HG02623 (cell line): ENCODE data around the gene TTC14.

Source experiments
- ATAC-seq: cut with Tn5 transposase; IDR thresholded peaks from one replicate; pipeline ENCODE4 v1.9.1; 2021; ENCODE audit warnings: moderate library complexity; ENCODE audit not compliant: unreplicated experiment

Gene TTC14

GRCh38 chr3:180626844-180627243 is 24.9 kb downstream of the TTC14 start:
- peak; percentile 97 for ATAC-seq

GRCh38 chr3:180630371-180630770 is 28.4 kb downstream of the TTC14 start:
- ATAC-seq: no peak

- ATAC-seq: no peak
These were observed 29.4 kb downstream of the TTC14 start for GRCh38 chr3:180631317-180631716.

DNA sequence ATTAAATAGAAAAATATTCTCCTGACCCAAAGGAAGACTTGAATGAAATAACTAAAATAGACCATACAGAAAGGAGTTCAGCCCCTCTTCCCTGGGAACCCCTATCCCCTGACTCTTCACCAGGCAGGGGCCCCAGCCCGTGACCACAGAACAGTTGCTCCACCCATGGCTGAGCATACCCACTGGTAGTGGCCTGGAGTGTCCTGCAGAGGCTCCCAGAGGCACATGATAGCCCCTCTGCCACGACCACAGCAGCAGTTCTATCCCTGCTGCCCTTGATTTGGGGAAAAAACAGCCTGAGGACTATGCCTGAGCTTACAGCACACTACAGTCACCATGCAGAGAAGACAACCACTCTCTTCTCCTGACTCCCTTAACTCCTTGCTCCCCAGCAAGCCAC is 31.8 kb downstream of the TTC14 start:
- no peak for ATAC-seq

DNA sequence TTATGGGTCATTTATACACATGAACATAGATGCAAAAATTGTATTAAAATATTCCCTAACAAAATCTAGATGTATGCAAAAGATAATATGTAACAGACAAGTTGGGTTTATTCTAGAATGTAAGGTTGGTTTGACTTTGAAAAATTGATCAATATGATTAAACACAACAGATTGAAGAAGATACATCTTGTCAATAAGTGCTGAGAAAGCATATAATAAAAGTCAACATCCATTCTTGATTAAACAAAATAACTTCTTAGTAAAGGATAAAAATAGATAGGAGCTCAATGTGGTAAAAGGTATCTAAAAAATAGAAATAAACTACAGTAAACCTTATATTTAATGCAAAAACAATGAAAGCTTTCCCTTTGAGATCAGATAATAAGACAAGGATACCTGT is 39.0 kb downstream of the TTC14 start:
- no peak for ATAC-seq

DNA sequence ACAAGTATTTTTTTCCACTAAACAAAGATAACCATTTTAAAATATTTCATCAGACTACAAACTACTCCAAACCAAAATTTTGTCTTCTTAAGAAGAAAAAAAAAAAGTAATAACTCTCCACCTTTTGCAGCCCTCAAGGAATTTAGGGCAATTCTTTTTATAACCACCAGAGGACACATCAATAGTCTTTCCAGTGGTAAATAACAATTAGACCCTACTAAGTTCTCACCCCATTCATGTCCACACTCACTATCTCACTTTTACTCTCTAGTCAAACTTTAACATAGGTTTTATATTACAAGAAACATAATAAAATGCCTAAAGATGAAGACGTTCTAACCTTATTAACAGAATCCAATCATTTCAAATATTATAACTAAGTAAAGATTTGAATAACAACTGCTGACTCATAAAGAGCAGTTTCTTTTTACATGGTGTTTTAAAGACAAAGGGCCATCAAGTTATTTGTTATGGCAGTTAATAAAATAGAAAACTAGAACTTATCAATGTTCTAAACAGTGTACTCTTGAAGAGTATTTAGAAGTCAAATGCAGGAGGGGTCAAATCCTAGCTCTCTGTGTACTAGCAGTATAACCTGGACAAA is 44.3 kb downstream of the TTC14 start:
- ATAC-seq: peak; percentile 58

DNA sequence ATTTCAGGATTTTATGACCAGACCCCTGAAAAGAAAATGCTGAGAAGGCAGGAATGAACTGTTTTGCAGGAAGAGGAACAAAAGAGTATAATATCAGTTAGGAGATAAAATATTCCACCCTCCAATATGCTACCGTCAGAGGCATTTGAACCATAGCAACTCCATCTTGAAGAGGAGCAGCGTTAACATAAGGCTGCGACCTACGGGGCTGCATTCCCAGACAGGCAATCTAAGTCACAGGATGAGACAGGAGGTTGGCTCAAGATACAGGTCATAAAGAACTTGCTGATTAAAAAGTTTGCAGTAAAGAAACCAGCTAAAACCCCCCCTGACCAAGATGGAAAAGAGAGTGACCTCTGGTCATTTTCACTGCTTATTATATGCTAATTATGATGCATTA is 54.4 kb downstream of the TTC14 start:
- no peak for ATAC-seq

GRCh38 chr3:180657094-180657493 is 55.1 kb downstream of the TTC14 start:
- ATAC-seq: no peak
